Natural killer cell (primary cell): ENCODE data around the gene SPATA3. TPM values are rescaled to one million over a fixed set of nuclear protein-coding genes. Genes with fewer than 3 reads are reported as not detected.
"Not testable (repeated sequence)": the region's sequence is repeated elsewhere in the genome, so short reads cannot be mapped to it uniquely, and the experiment has no call there.

Source experiments
- ATAC-seq, 3 donors: fragments of 150-1000 bp in 2 of 3; fragments of 200-7000 bp in 1 of 3; cut with Tn5 transposase; 1 replicate in 1 of 3; 2 replicates in 2 of 3; pipeline ENCODE4 v1.10.0; 2021; ENCODE audit warnings: mild to moderate bottlenecking in 2 of 3, moderate library complexity in 2 of 3
- DNase-seq, 2 donors: peaks; one replicate each; pipeline versions ENCODE4 v3.0.0 to v3.0.0-alpha.2; 2013 to 2021; ENCODE audit warnings: mixed read lengths in 1 of 2
- H3K27ac ChIP-seq: one replicate; pipeline ENCODE4 v1.5.1; 2013; ENCODE audit warnings: mild to moderate bottlenecking, low read length
- H3K27me3 ChIP-seq: one replicate; pipeline ENCODE4 v1.6.1; 2013; ENCODE audit warnings: low read length; ENCODE audit not compliant: control insufficient read depth, insufficient read depth
- H3K36me3 ChIP-seq: one replicate; pipeline ENCODE4 v1.6.1; 2013; ENCODE audit warnings: low read length; ENCODE audit not compliant: control insufficient read depth, insufficient read depth
- H3K4me1 ChIP-seq: one replicate; pipeline ENCODE4 v1.6.1; 2013; ENCODE audit warnings: low read length; ENCODE audit not compliant: control insufficient read depth, insufficient read depth
- H3K4me3 ChIP-seq: one replicate; pipeline ENCODE4 v1.5.1; 2013; ENCODE audit warnings: low read length
- H3K9me3 ChIP-seq: one replicate; pipeline ENCODE4 v1.6.1; 2013; ENCODE audit warnings: low read length; ENCODE audit not compliant: control insufficient read depth, insufficient read depth
- H3K27ac Mint-ChIP-seq, 2 donors: one replicate each; pipeline ENCODE4 v1.8.0; 2022; ENCODE audit warnings: mild to moderate bottlenecking in 2 of 2, mixed read lengths in 2 of 2, moderate library complexity in 1 of 2
- H3K27me3 Mint-ChIP-seq, 2 donors: one replicate each; pipeline ENCODE4 v1.8.0; 2022; ENCODE audit warnings: low read depth in 2 of 2, mixed read lengths in 2 of 2
- H3K36me3 Mint-ChIP-seq: one replicate; pipeline ENCODE4 v1.8.0; 2022; ENCODE audit warnings: mixed read lengths
- H3K4me1 Mint-ChIP-seq, 2 donors: one replicate each; pipeline ENCODE4 v1.8.0; 2022; ENCODE audit warnings: mixed read lengths in 2 of 2
- H3K4me3 Mint-ChIP-seq: one replicate; pipeline ENCODE4 v1.8.0; 2022; ENCODE audit warnings: mild to moderate bottlenecking, moderate library complexity, mixed read lengths
- H3K9me3 Mint-ChIP-seq, 2 donors: one replicate each; pipeline ENCODE4 v1.8.0; 2022; ENCODE audit warnings: mixed read lengths in 2 of 2
- WGBS: methylation state at CpG from one replicate; pipeline ENCODE4 v1.1.7; 2013; ENCODE audit warnings: missing lambda C conversion rate; ENCODE audit not compliant: insufficient coverage; 5-methylcytosine and 5-hydroxymethylcytosine counted together
- intact Hi-C: fragments of 100-400 bp; cut with micrococcal nuclease; formaldehyde crosslinking; loops from one replicate; pipeline ENCODE4 v1.14.2; 2022
- total RNA-seq, 4 donors: library from RNA; stranded (reverse); fragments of 120-200 nt in 1 of 4; gene quantifications; one replicate each; pipeline versions ENCODE4 v1.2.3 to v1.2.4, GENCODE V29; 2013 to 2022
- TF ChIP-seq, protein P1 (sequence below): fragments of 200-600 bp; IDR thresholded peaks from one replicate; pipeline ENCODE4 v1.8.0; 2022; ENCODE audit warnings: antibody characterized with exemption

SPATA3 gene
- total RNA-seq, 3 donors from 2014 or later (not counting 1 experiment from before 2014, with no cell fraction given), result not detected

- WGBS, result 78% methylated on average over 7 of the region's 7 CpGs
- intact Hi-C loops, result no loop called here
- no peak overlapping the region for H3K4me3 Mint-ChIP-seq
- H3K27me3 Mint-ChIP-seq, result peaks cover 50 to 70% of the 10 kb centered on the region in 2 donors
- TF ChIP-seq, protein P1, sequence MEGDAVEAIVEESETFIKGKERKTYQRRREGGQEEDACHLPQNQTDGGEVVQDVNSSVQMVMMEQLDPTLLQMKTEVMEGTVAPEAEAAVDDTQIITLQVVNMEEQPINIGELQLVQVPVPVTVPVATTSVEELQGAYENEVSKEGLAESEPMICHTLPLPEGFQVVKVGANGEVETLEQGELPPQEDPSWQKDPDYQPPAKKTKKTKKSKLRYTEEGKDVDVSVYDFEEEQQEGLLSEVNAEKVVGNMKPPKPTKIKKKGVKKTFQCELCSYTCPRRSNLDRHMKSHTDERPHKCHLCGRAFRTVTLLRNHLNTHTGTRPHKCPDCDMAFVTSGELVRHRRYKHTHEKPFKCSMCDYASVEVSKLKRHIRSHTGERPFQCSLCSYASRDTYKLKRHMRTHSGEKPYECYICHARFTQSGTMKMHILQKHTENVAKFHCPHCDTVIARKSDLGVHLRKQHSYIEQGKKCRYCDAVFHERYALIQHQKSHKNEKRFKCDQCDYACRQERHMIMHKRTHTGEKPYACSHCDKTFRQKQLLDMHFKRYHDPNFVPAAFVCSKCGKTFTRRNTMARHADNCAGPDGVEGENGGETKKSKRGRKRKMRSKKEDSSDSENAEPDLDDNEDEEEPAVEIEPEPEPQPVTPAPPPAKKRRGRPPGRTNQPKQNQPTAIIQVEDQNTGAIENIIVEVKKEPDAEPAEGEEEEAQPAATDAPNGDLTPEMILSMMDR, result no peak
- no peak overlapping the region for H3K4me3 ChIP-seq
- H3K36me3 Mint-ChIP-seq, result no peaks in the 10 kb centered on the region
- peaks cover 6 to 25% of the 10 kb centered on the region in 2 donors for H3K4me1 Mint-ChIP-seq
- H3K36me3 ChIP-seq, result no peaks in the 10 kb centered on the region
- peaks cover 8 to 9% of the 10 kb centered on the region in 2 donors for H3K9me3 Mint-ChIP-seq
- no peaks in the 10 kb centered on the region for H3K9me3 ChIP-seq
- H3K27ac Mint-ChIP-seq, result no peak overlapping the region
- DNase-seq, result no peak
- peaks cover 25% of the 10 kb centered on the region for H3K27me3 ChIP-seq
- H3K4me1 ChIP-seq, result no peaks in the 10 kb centered on the region
- no peak overlapping the region for H3K27ac ChIP-seq
- ATAC-seq, result no peak
These were observed 5.1 kb downstream of the SPATA3 start for GRCh38 chr2:231001036-231001435.

DNA sequence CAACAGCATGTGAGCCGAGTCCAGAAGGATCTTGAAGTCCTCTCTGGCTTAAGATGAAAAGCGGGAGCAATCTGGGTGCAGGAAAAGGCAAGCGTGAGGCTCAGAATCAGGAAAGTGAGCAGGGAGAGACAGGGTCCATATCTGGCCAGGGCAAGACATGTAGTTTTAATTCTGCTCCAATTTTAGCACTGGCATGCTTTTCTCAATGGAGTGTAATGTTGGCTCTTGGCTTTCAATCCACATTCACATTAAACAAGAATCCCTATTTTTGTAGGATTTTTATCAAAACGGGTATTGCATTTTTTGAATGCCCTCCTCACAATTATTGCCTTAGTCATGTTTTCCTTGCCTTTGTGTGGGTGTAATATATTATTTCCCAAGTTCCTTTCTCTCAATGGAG, 6.0 kb downstream of the SPATA3 start:
- no peak overlapping the region for H3K4me3 ChIP-seq
- intact Hi-C loops, result no loop called here
- TF ChIP-seq, protein P1, result no peak
- no peaks in the 10 kb centered on the region for H3K4me1 ChIP-seq
- peaks cover 6 to 25% of the 10 kb centered on the region in 2 donors for H3K4me1 Mint-ChIP-seq
- ATAC-seq, result no peak
- H3K27ac ChIP-seq, result no peak overlapping the region
- H3K27me3 Mint-ChIP-seq, result peaks cover 45 to 61% of the 10 kb centered on the region in 2 donors
- no peak for DNase-seq
- no peaks in the 10 kb centered on the region for H3K36me3 ChIP-seq
- peaks cover 19% of the 10 kb centered on the region for H3K27me3 ChIP-seq
- no peak overlapping the region for H3K4me3 Mint-ChIP-seq
- no peaks in the 10 kb centered on the region for H3K9me3 ChIP-seq
- H3K36me3 Mint-ChIP-seq, result no peaks in the 10 kb centered on the region
- H3K27ac Mint-ChIP-seq, result no peak overlapping the region
- peaks cover 8 to 9% of the 10 kb centered on the region in 2 donors for H3K9me3 Mint-ChIP-seq
- 60% methylated on average over 3 of the region's 4 CpGs for WGBS

- H3K36me3 ChIP-seq, result no peaks in the 10 kb centered on the region
- intact Hi-C loops, result no loop called here
- Mint-ChIP-seq H3K9me3 (peaks cover 8 to 9% of the 10 kb centered on the region in 2 donors), H3K36me3 (no peaks in the 10 kb centered on the region), H3K4me3 (no peak overlapping the region), H3K4me1 (peaks cover 6 to 25% of the 10 kb centered on the region in 2 donors), H3K27me3 (peaks cover 46 to 59% of the 10 kb centered on the region in 2 donors), H3K27ac (no peak overlapping the region)
- H3K9me3 ChIP-seq, result no peaks in the 10 kb centered on the region
- 85% methylated on average over 8 of the region's 10 CpGs for WGBS
- H3K4me3 ChIP-seq, result no peak overlapping the region
- TF ChIP-seq, protein P1, result no peak
- DNase-seq, result no peak
- H3K27me3 ChIP-seq, result peaks cover 16% of the 10 kb centered on the region
- no peaks in the 10 kb centered on the region for H3K4me1 ChIP-seq
- ATAC-seq, result no peak
- no peak overlapping the region for H3K27ac ChIP-seq
These were observed 6.7 kb downstream of the SPATA3 start for GRCh38 chr2:231002641-231003040.

DNA sequence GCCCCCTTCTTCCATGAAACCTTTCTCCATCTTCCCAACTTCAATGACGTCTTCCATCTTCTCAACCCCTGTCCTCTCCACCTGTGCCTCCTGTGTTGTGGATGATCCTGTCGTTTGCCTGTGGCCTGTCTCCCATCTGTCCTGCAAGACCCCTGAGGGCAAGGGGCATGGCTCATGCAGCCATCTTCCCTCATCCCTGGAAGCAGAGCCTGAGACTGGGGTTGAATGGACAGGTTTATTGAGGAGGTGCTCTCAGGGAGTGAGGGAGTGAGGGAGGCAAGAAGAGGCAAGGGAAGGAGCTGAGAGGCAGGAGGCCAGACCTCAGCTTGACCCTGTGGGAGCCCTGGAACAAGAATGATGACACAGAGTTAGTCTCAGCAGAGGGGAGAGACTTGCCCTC, 7.3 kb downstream of the SPATA3 start:
- 87% methylated on average over 2 of the region's 2 CpGs for WGBS
- peaks cover 8 to 9% of the 10 kb centered on the region in 2 donors for H3K9me3 Mint-ChIP-seq
- no peak overlapping the region for H3K27ac Mint-ChIP-seq
- H3K36me3 ChIP-seq, result no peaks in the 10 kb centered on the region
- H3K36me3 Mint-ChIP-seq, result no peaks in the 10 kb centered on the region
- no peak overlapping the region for H3K27ac ChIP-seq
- H3K9me3 ChIP-seq, result no peaks in the 10 kb centered on the region
- H3K4me3 Mint-ChIP-seq, result no peak overlapping the region
- TF ChIP-seq, protein P1, result no peak
- ATAC-seq, result no peak
- no peak overlapping the region for H3K4me3 ChIP-seq
- H3K4me1 ChIP-seq, result no peaks in the 10 kb centered on the region
- H3K27me3 Mint-ChIP-seq, result peaks cover 47 to 59% of the 10 kb centered on the region in 2 donors
- H3K27me3 ChIP-seq, result peaks cover 15% of the 10 kb centered on the region
- peaks cover 6 to 25% of the 10 kb centered on the region in 2 donors for H3K4me1 Mint-ChIP-seq
- intact Hi-C loops, result no loop called here
- DNase-seq, result no peak

DNA sequence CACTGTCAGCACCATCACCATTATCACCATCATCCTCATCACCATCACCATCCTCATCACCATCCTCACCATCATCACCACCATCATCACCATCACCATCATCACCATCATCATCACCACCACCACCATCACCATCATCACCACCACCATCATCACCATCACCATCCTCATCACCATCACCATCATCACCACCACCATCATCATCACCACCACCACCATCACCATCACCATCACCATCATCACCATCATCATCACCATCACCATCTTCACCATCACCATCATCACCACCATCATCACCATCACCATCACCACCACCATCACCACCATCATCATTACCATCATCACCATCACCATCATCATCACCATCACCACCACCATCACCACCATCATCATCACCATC, 9.0 kb downstream of the SPATA3 start:
- ATAC-seq, H3K4me1 ChIP-seq, intact Hi-C loops, DNase-seq, H3K36me3 Mint-ChIP-seq, H3K4me3 Mint-ChIP-seq, H3K9me3 Mint-ChIP-seq, H3K27ac ChIP-seq, H3K4me3 ChIP-seq, H3K9me3 ChIP-seq, H3K36me3 ChIP-seq: not testable (repeated sequence)
- peaks cover 6 to 25% of the 10 kb centered on the region in 2 donors for H3K4me1 Mint-ChIP-seq
- H3K27me3 Mint-ChIP-seq, result peaks cover 38 to 56% of the 10 kb centered on the region in 2 donors
- H3K27me3 ChIP-seq, result peaks cover 14% of the 10 kb centered on the region
- peak overlapping the region in 1 of 2 donors; percentile 40 for H3K27ac Mint-ChIP-seq
